Tongue (tissue), 2 donors: ENCODE data around the gene GABBR2. TPM values are rescaled to one million over a fixed set of nuclear protein-coding genes. Genes with fewer than 3 reads are reported as not detected.

ENCODE experiments used
- DNase-seq: peaks from one replicate; pipeline ENCODE4 v3.0.0-alpha.2; 2015
- total RNA-seq: library from RNA; depleted of rRNA; stranded (reverse); fragments of >200 nt; gene quantifications from one replicate; pipeline ENCODE4 v1.2.3, GENCODE V29; 2014

The GABBR2 gene
- total RNA-seq, 1 donor from 2014 or later = 0.41 TPM

- no peak for DNase-seq
Observed at GRCh38 chr9:98255061-98255577, 453.6 kb downstream of the GABBR2 start.

GRCh38 chr9:98254228-98255060 is 454.3 kb downstream of the GABBR2 start:
- no peak for DNase-seq

GRCh38 chr9:98253565-98253964 is 455.2 kb downstream of the GABBR2 start:
- DNase-seq = no peak

- DNase-seq = no peak
Observed at GRCh38 chr9:98251551-98251950, 457.2 kb downstream of the GABBR2 start.

- DNase-seq = no peak
Observed at GRCh38 chr9:98249771-98250170, 459.0 kb downstream of the GABBR2 start.

- peak; percentile 43 for DNase-seq
Observed at GRCh38 chr9:98248737-98249474, 459.8 kb downstream of the GABBR2 start.

- DNase-seq = no peak
Observed at GRCh38 chr9:98247831-98248657, 460.7 kb downstream of the GABBR2 start.

GRCh38 chr9:98242426-98242825 is 466.3 kb downstream of the GABBR2 start:
- DNase-seq = no peak

GRCh38 chr9:98241357-98242300 is 467.1 kb downstream of the GABBR2 start:
- DNase-seq = no peak

- no peak for DNase-seq
Observed at GRCh38 chr9:98240475-98240874, 468.3 kb downstream of the GABBR2 start.

Other genes with a start within 250 kb of the GABBR2 start
- gene ANKS6, start 87.6 kb upstream of the GABBR2 start, total RNA-seq = 12.3 TPM
- 6.2 TPM for gene GALNT12, start 98.7 kb upstream of the GABBR2 start, total RNA-seq
- gene COL15A1, start 235.0 kb upstream of the GABBR2 start, total RNA-seq = 455 TPM